Neuronal stem cell (in vitro differentiated cells): ENCODE results near the gene DPYSL5.

ENCODE experiments used
- DNase-seq: peaks from one replicate; pipeline ENCODE4 v3.0.0-alpha.2; 2013; ENCODE audit warnings: low spot score
- H2AFZ ChIP-seq: one replicate; pipeline ENCODE4 v1.6.1; 2013; ENCODE audit warnings: mild to moderate bottlenecking, low read length, inconsistent platforms
- H2AK5ac ChIP-seq: 2 replicates; pipeline ENCODE4 v1.6.1; 2013; ENCODE audit warnings: low read depth, mild to moderate bottlenecking, inconsistent platforms, low read length, moderate library complexity, mixed read lengths
- H2BK120ac ChIP-seq: 2 replicates; pipeline ENCODE4 v1.6.1; 2013; ENCODE audit warnings: low read depth, mild to moderate bottlenecking, inconsistent platforms, low read length, moderate library complexity, mixed read lengths
- H2BK12ac ChIP-seq: one replicate; pipeline ENCODE4 v1.6.1; 2013; ENCODE audit warnings: low read length, inconsistent platforms
- H2BK15ac ChIP-seq: 2 replicates; pipeline ENCODE4 v1.6.1; 2013; ENCODE audit warnings: mild to moderate bottlenecking, low read length, inconsistent platforms, mixed read lengths
- H2BK5ac ChIP-seq: one replicate; pipeline ENCODE4 v1.6.1; 2013; ENCODE audit warnings: inconsistent platforms, mild to moderate bottlenecking, low read length, moderate library complexity
- H3K14ac ChIP-seq: one replicate; pipeline ENCODE4 v1.6.1; 2013; ENCODE audit warnings: low read length, inconsistent platforms
- H3K18ac ChIP-seq: 2 replicates; pipeline ENCODE4 v1.6.1; 2013; ENCODE audit warnings: low read length, inconsistent platforms
- H3K23ac ChIP-seq: 2 replicates; pipeline ENCODE4 v1.6.1; 2013; ENCODE audit warnings: low read depth, mild to moderate bottlenecking, mixed read lengths, low read length, inconsistent platforms; ENCODE audit not compliant: poor library complexity
- H3K27ac ChIP-seq: replicated peaks from 3 replicates; pipeline ENCODE4 v1.5.1; 2013; ENCODE audit warnings: low read length, inconsistent platforms
- H3K27me3 ChIP-seq, 3 experiments: 2 replicates each; pipeline ENCODE4 v1.6.1; 2013; ENCODE audit warnings: low read length in 3 of 3, mild to moderate bottlenecking in 2 of 3, inconsistent platforms in 1 of 3, low read depth in 1 of 3, mixed read lengths in 1 of 3, moderate library complexity in 1 of 3; ENCODE audit not compliant: control insufficient read depth in 3 of 3, insufficient read depth in 3 of 3
- H3K36me3 ChIP-seq, 2 donors: replicated peaks in 1 of 2; 2 replicates each; pipeline ENCODE4 v1.6.1; 2013; ENCODE audit warnings: low read length in 2 of 2; ENCODE audit not compliant: control insufficient read depth in 2 of 2, insufficient read depth in 2 of 2
- H3K4ac ChIP-seq: 2 replicates; pipeline ENCODE4 v1.6.1; 2013; ENCODE audit warnings: inconsistent platforms, mild to moderate bottlenecking, low read length, moderate library complexity
- H3K4me1 ChIP-seq, 2 donors: 1 replicate in 1 of 2; 2 replicates in 1 of 2; pipeline ENCODE4 v1.6.1; 2013; ENCODE audit warnings: low read length in 2 of 2, low read depth in 1 of 2; ENCODE audit not compliant: control insufficient read depth in 2 of 2, insufficient read depth in 1 of 2
- H3K4me2 ChIP-seq: one replicate; pipeline ENCODE4 v1.6.1; 2013; ENCODE audit warnings: mild to moderate bottlenecking, low read length, inconsistent platforms; ENCODE audit not compliant: insufficient read depth, poor library complexity, severe bottlenecking
- H3K4me3 ChIP-seq, 2 donors: 2 replicates each; pipeline ENCODE4 v1.5.1; 2013; ENCODE audit warnings: low read length in 2 of 2, mild to moderate bottlenecking in 2 of 2, inconsistent platforms in 1 of 2, moderate library complexity in 1 of 2
- H3K79me1 ChIP-seq: one replicate; pipeline ENCODE4 v1.6.1; 2013; ENCODE audit warnings: low read depth, mild to moderate bottlenecking, inconsistent platforms, low read length, moderate library complexity
- H3K9ac ChIP-seq: one replicate; pipeline ENCODE4 v1.6.1; 2013; ENCODE audit warnings: mild to moderate bottlenecking, low read depth, low read length, inconsistent platforms; ENCODE audit not compliant: poor library complexity
- H3K9me3 ChIP-seq, 2 donors: replicated peaks in 1 of 2; 2 replicates each; pipeline versions ENCODE3 to v1.6.1; 2013; ENCODE audit warnings: low read length in 2 of 2, mild to moderate bottlenecking in 2 of 2, inconsistent platforms in 1 of 2, low read depth in 1 of 2, mixed read lengths in 1 of 2, moderate library complexity in 1 of 2; ENCODE audit not compliant: control insufficient read depth in 2 of 2, insufficient read depth in 1 of 2
- H4K8ac ChIP-seq: one replicate; pipeline ENCODE4 v1.6.1; 2013; ENCODE audit warnings: low read depth, mild to moderate bottlenecking, inconsistent platforms, low read length, moderate library complexity
- H4K91ac ChIP-seq: one replicate; pipeline ENCODE4 v1.6.1; 2013; ENCODE audit warnings: low read length, low read depth, mild to moderate bottlenecking, inconsistent platforms; ENCODE audit not compliant: poor library complexity
- WGBS, 2 donors: extraction: QIAGEN DNeasy Blood & Tissue Kit; methylation state at CpG; one replicate each; pipeline ENCODE4 v1.1.7; 2013; ENCODE audit warnings: missing lambda C conversion rate in 2 of 2, mixed read lengths in 1 of 2; ENCODE audit not compliant: insufficient read length in 2 of 2, insufficient replicate concordance in 1 of 2; ENCODE audit errors: extremely low coverage in 2 of 2; 5-methylcytosine and 5-hydroxymethylcytosine counted together

The DPYSL5 gene

DNA sequence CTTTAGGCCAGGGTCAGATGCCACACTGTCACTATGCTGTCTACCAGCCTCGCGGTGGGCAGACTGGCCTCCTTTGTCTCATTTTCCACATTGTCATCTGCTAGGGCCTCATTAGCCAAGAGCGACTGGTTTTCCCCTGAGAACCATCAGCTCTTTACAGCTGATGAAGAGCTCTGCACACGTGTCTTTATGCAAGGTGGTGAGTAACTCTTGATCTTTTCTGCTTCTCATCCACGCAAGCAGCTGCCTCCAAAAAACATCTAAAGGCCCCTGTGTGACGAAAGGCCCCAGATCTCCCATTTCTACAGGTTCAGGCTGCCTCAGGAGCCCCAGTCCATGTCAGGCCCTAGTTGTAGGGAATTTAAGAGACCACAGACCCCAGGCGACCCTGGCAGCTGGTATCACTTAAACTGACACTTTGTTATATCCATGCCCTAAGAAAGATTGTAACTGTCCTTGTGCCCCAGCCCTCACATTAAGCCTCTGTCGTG lies 52.9 kb downstream of the DPYSL5 start:
- no peak overlapping the region for H3K4me3 ChIP-seq
- H3K9ac ChIP-seq: no peak overlapping the region
- no peak overlapping the region for H2AK5ac ChIP-seq
- no peak for DNase-seq
- no peak overlapping the region for H2BK120ac ChIP-seq
- no peaks in the 10 kb centered on the region for H3K27me3 ChIP-seq
- no peak overlapping the region for H4K91ac ChIP-seq
- H4K8ac ChIP-seq: no peak overlapping the region
- no peak overlapping the region for H3K14ac ChIP-seq
- H2BK15ac ChIP-seq: no peak overlapping the region
- peaks cover 47 to 99% of the 10 kb centered on the region in 2 donors for H3K36me3 ChIP-seq
- H3K4me1 ChIP-seq: peaks cover 15 to 23% of the 10 kb centered on the region in 2 donors
- no peaks in the 10 kb centered on the region for H3K9me3 ChIP-seq
- no peak overlapping the region for H3K4me2 ChIP-seq
- H3K79me1 ChIP-seq: peaks cover 17% of the 10 kb centered on the region
- no peak overlapping the region for H2BK5ac ChIP-seq
- no CpG with 5 or more reads among the region's 8 CpGs for WGBS, 2 donors
- no peak overlapping the region for H3K27ac ChIP-seq
- H3K23ac ChIP-seq: no peak overlapping the region
- no peak overlapping the region for H3K18ac ChIP-seq
- no peak overlapping the region for H2BK12ac ChIP-seq
- no peak overlapping the region for H2AFZ ChIP-seq
- no peak overlapping the region for H3K4ac ChIP-seq

GRCh38 chr2:26901326-26902183 lies 53.6 kb downstream of the DPYSL5 start:
- H3K27ac ChIP-seq: no peak overlapping the region
- no peaks in the 10 kb centered on the region for H3K27me3 ChIP-seq
- H3K4me1 ChIP-seq: peaks cover 15 to 23% of the 10 kb centered on the region in 2 donors
- no peak overlapping the region for H3K4me3 ChIP-seq
- no peak overlapping the region for H2AK5ac ChIP-seq
- no peak for DNase-seq
- H3K4me2 ChIP-seq: no peak overlapping the region
- H2BK5ac ChIP-seq: no peak overlapping the region
- H2BK12ac ChIP-seq: no peak overlapping the region
- H3K9me3 ChIP-seq: no peaks in the 10 kb centered on the region
- H2AFZ ChIP-seq: no peak overlapping the region
- H2BK120ac ChIP-seq: no peak overlapping the region
- peaks cover 48 to 97% of the 10 kb centered on the region in 2 donors for H3K36me3 ChIP-seq
- no peak overlapping the region for H3K9ac ChIP-seq
- no CpG with 5 or more reads among the region's 23 CpGs for WGBS, 2 donors
- H2BK15ac ChIP-seq: no peak overlapping the region
- H4K8ac ChIP-seq: no peak overlapping the region
- H3K23ac ChIP-seq: no peak overlapping the region
- H3K79me1 ChIP-seq: peaks cover 17% of the 10 kb centered on the region
- no peak overlapping the region for H3K4ac ChIP-seq
- no peak overlapping the region for H3K14ac ChIP-seq
- H4K91ac ChIP-seq: no peak overlapping the region
- H3K18ac ChIP-seq: peak overlapping the region; percentile 41

GRCh38 chr2:26903676-26904075 lies 55.7 kb downstream of the DPYSL5 start:
- Histone ChIP-seq H3K9ac (no peak overlapping the region), H3K4me2 (no peak overlapping the region), H2AFZ (no peak overlapping the region), H3K4ac (no peak overlapping the region), H3K9me3 (no peaks in the 10 kb centered on the region), H2BK15ac (no peak overlapping the region), H2AK5ac (no peak overlapping the region), H4K91ac (no peak overlapping the region), H3K27me3 (no peaks in the 10 kb centered on the region), H3K27ac (no peak overlapping the region), H3K36me3 (peaks cover 46 to 96% of the 10 kb centered on the region in 2 donors), H3K14ac (no peak overlapping the region), H3K18ac (no peak overlapping the region), H3K23ac (no peak overlapping the region), H3K4me3 (no peak overlapping the region), H2BK12ac (no peak overlapping the region), H4K8ac (no peak overlapping the region), H3K4me1 (peaks cover 18 to 25% of the 10 kb centered on the region in 2 donors), H2BK5ac (no peak overlapping the region), H3K79me1 (peaks cover 11% of the 10 kb centered on the region), H2BK120ac (no peak overlapping the region)
- no CpG with 5 or more reads among the region's 5 CpGs for WGBS, 2 donors
- no peak for DNase-seq

DNA sequence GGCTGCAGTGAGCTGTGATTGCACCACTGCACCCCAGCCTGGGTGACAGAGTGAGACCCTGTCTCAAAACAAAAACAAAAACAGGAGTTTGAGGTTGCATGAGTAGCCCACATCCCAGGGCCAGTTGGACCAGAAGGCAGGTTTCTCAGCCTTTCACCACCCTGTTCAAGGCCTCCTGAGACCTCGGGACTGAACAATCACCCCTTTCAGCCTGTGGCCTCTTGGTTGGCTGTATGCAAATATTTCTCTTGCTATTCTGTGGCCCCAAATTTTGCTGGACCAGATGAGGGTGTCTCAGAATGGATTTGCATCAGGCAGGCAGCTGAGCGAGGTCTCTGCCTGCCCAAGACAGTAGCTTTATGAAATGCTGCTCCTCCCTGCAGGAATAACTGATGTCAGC lies 56.9 kb downstream of the DPYSL5 start:
- Histone ChIP-seq H3K27ac (no peak overlapping the region), H4K8ac (no peak overlapping the region), H4K91ac (no peak overlapping the region), H3K4me2 (no peak overlapping the region), H3K4me1 (peaks cover 18 to 25% of the 10 kb centered on the region in 2 donors), H2AK5ac (no peak overlapping the region), H2BK15ac (no peak overlapping the region), H2BK12ac (no peak overlapping the region), H3K18ac (no peak overlapping the region), H3K14ac (no peak overlapping the region), H2BK120ac (no peak overlapping the region), H3K4me3 (no peak overlapping the region), H3K79me1 (peaks cover 11% of the 10 kb centered on the region), H3K4ac (no peak overlapping the region), H3K9me3 (peaks cover 0 to 5% of the 10 kb centered on the region in 2 donors), H2BK5ac (no peak overlapping the region), H3K36me3 (peaks cover 41 to 96% of the 10 kb centered on the region in 2 donors), H2AFZ (no peak overlapping the region), H3K27me3 (no peaks in the 10 kb centered on the region), H3K23ac (no peak overlapping the region), H3K9ac (no peak overlapping the region)
- no peak for DNase-seq
- no CpG with 5 or more reads among the region's 2 CpGs for WGBS, 2 donors
